Ovary (tissue), 3 donors: ENCODE measurements around the gene RAB4A.

Experiments
- EP300 ChIP-seq: sonication (generic); formaldehyde crosslinking; IDR thresholded peaks from one replicate; pipeline ENCODE4 v1.6.1; 2017; ENCODE audit warnings: antibody characterized with exemption
- POLR2A ChIP-seq: fragments of 450-650 bp; IDR thresholded peaks from one replicate; pipeline ENCODE4 v1.6.1; 2017; ENCODE audit warnings: antibody characterized with exemption, mild to moderate bottlenecking, moderate library complexity
- TF ChIP-seq, protein P1 (sequence below), 3 donors: fragments of 450-650 bp in 2 of 3; fragments of 200-600 bp in 1 of 3; IDR thresholded peaks; one replicate each; pipeline versions ENCODE4 v1.5.1 to v1.8.0; 2016 to 2022; ENCODE audit warnings: antibody characterized with exemption in 3 of 3, mild to moderate bottlenecking in 1 of 3
- donor health status: DM: no; HTN: no; CAD: no.

DNA sequence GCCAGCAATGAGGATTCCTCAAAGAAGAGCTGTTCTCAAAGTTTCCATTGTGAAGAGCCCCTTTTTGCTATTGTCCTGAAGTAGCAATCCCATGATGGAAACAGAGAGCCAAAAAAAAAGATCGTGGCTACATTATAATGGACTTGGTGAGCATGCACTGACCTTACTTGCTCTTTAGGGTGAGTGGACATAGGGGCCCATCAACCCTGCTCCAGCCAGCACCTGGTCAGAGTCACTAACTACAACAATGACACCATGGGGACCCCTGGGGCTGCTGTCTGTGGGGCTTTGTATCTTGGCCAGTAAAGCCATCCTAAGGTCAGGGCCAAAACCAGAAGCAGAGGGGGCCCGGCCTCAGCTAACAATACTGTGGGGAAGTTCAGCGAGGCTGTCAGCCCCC lies 30.4 kb upstream of the RAB4A start:
- no peak for TF ChIP-seq POLR2A
- TF ChIP-seq, protein P1, sequence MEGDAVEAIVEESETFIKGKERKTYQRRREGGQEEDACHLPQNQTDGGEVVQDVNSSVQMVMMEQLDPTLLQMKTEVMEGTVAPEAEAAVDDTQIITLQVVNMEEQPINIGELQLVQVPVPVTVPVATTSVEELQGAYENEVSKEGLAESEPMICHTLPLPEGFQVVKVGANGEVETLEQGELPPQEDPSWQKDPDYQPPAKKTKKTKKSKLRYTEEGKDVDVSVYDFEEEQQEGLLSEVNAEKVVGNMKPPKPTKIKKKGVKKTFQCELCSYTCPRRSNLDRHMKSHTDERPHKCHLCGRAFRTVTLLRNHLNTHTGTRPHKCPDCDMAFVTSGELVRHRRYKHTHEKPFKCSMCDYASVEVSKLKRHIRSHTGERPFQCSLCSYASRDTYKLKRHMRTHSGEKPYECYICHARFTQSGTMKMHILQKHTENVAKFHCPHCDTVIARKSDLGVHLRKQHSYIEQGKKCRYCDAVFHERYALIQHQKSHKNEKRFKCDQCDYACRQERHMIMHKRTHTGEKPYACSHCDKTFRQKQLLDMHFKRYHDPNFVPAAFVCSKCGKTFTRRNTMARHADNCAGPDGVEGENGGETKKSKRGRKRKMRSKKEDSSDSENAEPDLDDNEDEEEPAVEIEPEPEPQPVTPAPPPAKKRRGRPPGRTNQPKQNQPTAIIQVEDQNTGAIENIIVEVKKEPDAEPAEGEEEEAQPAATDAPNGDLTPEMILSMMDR (IDR thresholded peaks at IDR 0.05): no peak
- no peak for TF ChIP-seq EP300
